MCF 10A (cell line): ENCODE measurements around the gene KLHL30. TPM values are rescaled to one million over a fixed set of nuclear protein-coding genes. Genes with fewer than 3 reads are reported as not detected.

Experiments used
- BruUV-seq: library from RNA; stranded (reverse); fragments of 400-500 nt; replicated peaks from 2 replicates; lab custom pipeline; 2021; lab: Mats Ljungman, UMichigan
- CTCF ChIA-PET: fragments of 300-600 bp; sonication (Branson Sonifier 250); formaldehyde crosslinking; extraction: SDS; loops from one replicate; lab custom pipeline; 2021; ENCODE audit warnings: antibody characterized with exemption, inconsistent platforms; lab: Yijun Ruan, JAX
- POLR2A ChIA-PET: fragments of 300-600, 350-650 bp; sonication (Branson Sonifier 250); formaldehyde crosslinking; extraction: SDS; loops from one replicate; lab custom pipeline; 2020; ENCODE audit warnings: antibody characterized with exemption, inconsistent platforms; lab: Yijun Ruan, JAX
- DNase-seq: peaks from one replicate; pipeline ENCODE4 v3.0.0-alpha.2; 2018; ENCODE audit not compliant: unreplicated experiment
- H3K27ac Mint-ChIP-seq: one replicate; pipeline ENCODE4 v1.8.0; 2022; ENCODE audit warnings: mild to moderate bottlenecking, low read depth, mixed read lengths; ENCODE audit not compliant: unreplicated experiment
- H3K27me3 Mint-ChIP-seq: one replicate; pipeline ENCODE4 v1.8.0; 2022; ENCODE audit warnings: mixed read lengths; ENCODE audit not compliant: insufficient read depth, unreplicated experiment
- H3K36me3 Mint-ChIP-seq: one replicate; pipeline ENCODE4 v1.8.0; 2022; ENCODE audit warnings: mild to moderate bottlenecking, moderate library complexity, mixed read lengths; ENCODE audit not compliant: insufficient read depth, unreplicated experiment
- H3K4me1 Mint-ChIP-seq: one replicate; pipeline ENCODE4 v1.8.0; 2022; ENCODE audit warnings: mixed read lengths; ENCODE audit not compliant: insufficient read depth, unreplicated experiment
- H3K4me3 Mint-ChIP-seq: one replicate; pipeline ENCODE4 v1.8.0; 2022; ENCODE audit warnings: mild to moderate bottlenecking, moderate library complexity, mixed read lengths; ENCODE audit not compliant: unreplicated experiment
- H3K9me3 Mint-ChIP-seq: one replicate; pipeline ENCODE4 v1.8.0; 2022; ENCODE audit warnings: mixed read lengths; ENCODE audit not compliant: unreplicated experiment
- CTCF ChIP-seq: fragments of 200-600 bp; IDR thresholded peaks from one replicate; pipeline ENCODE4 v1.8.0; 2022; ENCODE audit warnings: antibody characterized with exemption, mild to moderate bottlenecking; ENCODE audit not compliant: unreplicated experiment
- intact Hi-C: fragments of 100-400 bp; cut with micrococcal nuclease; formaldehyde crosslinking; loops from 2 replicates; pipeline ENCODE4 v1.14.1; 2022
- total RNA-seq: library from RNA; stranded (reverse); gene quantifications from 2 replicates; pipeline ENCODE4 v1.2.3, GENCODE V29; 2022

Gene KLHL30
- total RNA-seq, 1 experiment from 2014 or later: 0.35 TPM

- no TSS peak for BruUV-seq
- H3K9me3 Mint-ChIP-seq: no peaks in the 10 kb centered on the region
- no peaks in the 10 kb centered on the region for H3K27me3 Mint-ChIP-seq
- intact Hi-C loops: loop anchor here (5.0 kb wide), 1 partner anchor 77 kb away; the partner anchor contains the start of gene SCLY
- no peak for DNase-seq
- ChIA-PET POLR2A (no interaction called here), CTCF (no interaction called here)
- H3K4me1 Mint-ChIP-seq: peaks cover 26% of the 10 kb centered on the region
- peak; percentile 43 for TF ChIP-seq CTCF
- no peak overlapping the region for H3K4me3 Mint-ChIP-seq
- no peak overlapping the region for H3K27ac Mint-ChIP-seq
- no peaks in the 10 kb centered on the region for H3K36me3 Mint-ChIP-seq
These were observed 950 bp downstream of the KLHL30 start for GRCh38 chr2:238139196-238140039.

- Mint-ChIP-seq H3K27me3 (no peaks in the 10 kb centered on the region), H3K27ac (no peak overlapping the region), H3K4me1 (peaks cover 26% of the 10 kb centered on the region), H3K36me3 (no peaks in the 10 kb centered on the region), H3K4me3 (no peak overlapping the region), H3K9me3 (no peaks in the 10 kb centered on the region)
- TF ChIP-seq CTCF: no peak
- intact Hi-C loops: no loop called here
- POLR2A ChIA-PET: no interaction called here
- CTCF ChIA-PET: no interaction called here
- BruUV-seq: no TSS peak
- DNase-seq: no peak
These were observed 1.6 kb downstream of the KLHL30 start for GRCh38 chr2:238140040-238140439.

GRCh38 chr2:238140721-238141540 lies 2.5 kb downstream of the KLHL30 start:
- intact Hi-C loops: no loop called here
- POLR2A ChIA-PET: interaction anchor here (0.6 to 1.3 kb wide), 2 partner anchors 29 to 145 kb away, joined by 3 to 5 read pairs; no protein-coding TSS in a partner anchor
- Mint-ChIP-seq H3K4me3 (peak overlapping the region; percentile 50), H3K4me1 (peaks cover 26% of the 10 kb centered on the region), H3K27ac (peak overlapping the region; percentile 47), H3K9me3 (no peaks in the 10 kb centered on the region), H3K36me3 (no peaks in the 10 kb centered on the region), H3K27me3 (no peaks in the 10 kb centered on the region)
- no peak for DNase-seq
- TF ChIP-seq CTCF: no peak
- BruUV-seq: no TSS peak
- CTCF ChIA-PET: no interaction called here
